Measurements from ENCODE around the gene OPN5. TPM values are rescaled to one million over a fixed set of nuclear protein-coding genes. Genes with fewer than 3 reads are reported as not detected.

OPN5 gene
- total and polyA plus RNA-seq, 2 experiments from 2014 or later: not detected

DNA sequence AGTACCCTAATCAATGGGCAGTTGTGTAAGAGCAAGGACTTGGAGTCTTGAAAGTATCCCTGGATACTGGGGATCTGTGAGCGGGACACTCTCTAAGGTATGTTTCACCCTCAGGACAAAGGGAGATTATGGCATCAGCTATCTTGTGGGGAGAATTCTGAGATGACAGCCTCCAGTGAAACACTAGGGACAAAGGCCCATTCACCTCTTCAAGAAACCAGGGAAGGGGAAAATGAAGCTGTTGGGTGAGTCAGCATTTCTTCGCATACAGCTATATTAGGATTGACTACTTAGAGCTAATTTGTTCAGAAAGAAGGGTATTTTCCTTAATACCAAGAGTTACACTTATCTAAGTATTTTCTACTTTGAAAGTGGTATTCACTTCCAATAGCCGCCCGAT lies 35.9 kb downstream of the OPN5 start (continued):
- TF ChIP-seq, protein P1, sequence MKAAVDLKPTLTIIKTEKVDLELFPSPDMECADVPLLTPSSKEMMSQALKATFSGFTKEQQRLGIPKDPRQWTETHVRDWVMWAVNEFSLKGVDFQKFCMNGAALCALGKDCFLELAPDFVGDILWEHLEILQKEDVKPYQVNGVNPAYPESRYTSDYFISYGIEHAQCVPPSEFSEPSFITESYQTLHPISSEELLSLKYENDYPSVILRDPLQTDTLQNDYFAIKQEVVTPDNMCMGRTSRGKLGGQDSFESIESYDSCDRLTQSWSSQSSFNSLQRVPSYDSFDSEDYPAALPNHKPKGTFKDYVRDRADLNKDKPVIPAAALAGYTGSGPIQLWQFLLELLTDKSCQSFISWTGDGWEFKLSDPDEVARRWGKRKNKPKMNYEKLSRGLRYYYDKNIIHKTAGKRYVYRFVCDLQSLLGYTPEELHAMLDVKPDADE (IDR thresholded peaks at IDR 0.05): no peak
- TF ChIP-seq EZH2phosphoT487 (IDR thresholded peaks at IDR 0.05; ENCODE audit: unreplicated experiment) (no peak), NANOG (IDR thresholded peaks at IDR 0.05; ENCODE audit: borderline replicate concordance) (no peak)

DNA sequence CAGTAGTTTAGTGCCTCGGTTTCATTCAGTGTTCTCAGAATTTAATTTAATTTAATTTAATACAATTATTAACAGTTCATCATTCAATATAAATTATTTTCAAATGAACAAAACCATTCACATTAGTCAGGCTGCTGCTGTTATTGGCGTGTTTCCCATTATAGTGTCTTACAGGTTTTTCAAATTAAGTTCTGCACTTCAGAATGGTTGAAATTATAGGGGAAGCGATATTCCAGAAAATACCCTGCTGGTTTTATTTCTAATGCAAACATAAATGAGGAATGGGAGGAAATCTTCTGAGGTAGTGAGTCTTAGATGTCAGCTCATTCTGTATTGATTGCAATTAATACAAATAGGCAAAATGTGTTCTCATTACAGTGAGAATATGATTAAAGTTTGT lies 37.6 kb downstream of the OPN5 start:
- no peaks in the 10 kb centered on the region for H3K27me3 ChIP-seq (ENCODE audit: insufficient read depth)
- no peak overlapping the region for H3K27ac ChIP-seq (ENCODE audit: low read depth)
- H3K36me3 Mint-ChIP-seq (ENCODE audit: low read depth): no peaks in the 10 kb centered on the region
- no peak overlapping the region for H3K4me3 Mint-ChIP-seq
- H3K36me3 ChIP-seq (ENCODE audit: insufficient read depth): no peaks in the 10 kb centered on the region
- H4K20me1 ChIP-seq (replicated peaks; ENCODE audit: insufficient read depth): no peaks in the 10 kb centered on the region
- H2AFZ ChIP-seq: no peak overlapping the region
- no peaks in the 10 kb centered on the region for H3F3A ChIP-seq (replicated peaks; ENCODE audit: low read depth)
- peaks cover 2% of the 10 kb centered on the region; the same call in 1 of the 3 replicates for H3K4me1 Mint-ChIP-seq
- H3K27ac Mint-ChIP-seq: no peak overlapping the region
- no peak overlapping the region for H3K4me3 ChIP-seq
- H3K4me2 ChIP-seq: no peak overlapping the region
- no peaks in the 10 kb centered on the region for H3K9me3 Mint-ChIP-seq
- DNase-seq (ENCODE audit: low spot score): no peak
- no peak for ATAC-seq
- H3K4me1 ChIP-seq (ENCODE audit: insufficient read depth): no peaks in the 10 kb centered on the region
- H3K9me2 ChIP-seq (ENCODE audit: insufficient read depth): peaks cover 13% of the 10 kb centered on the region
- H3K79me2 ChIP-seq (replicated peaks; ENCODE audit: insufficient read depth): no peaks in the 10 kb centered on the region
- no peaks in the 10 kb centered on the region for H3K27me3 Mint-ChIP-seq (ENCODE audit: insufficient read depth, low read depth, poor library complexity)
- TF ChIP-seq CREB1 (CRISPR knock-in tag; IDR thresholded peaks at IDR 0.05; ENCODE audit: low read depth) (no peak), JUNB (IDR thresholded peaks at IDR 0.05; ENCODE audit: unreplicated experiment) (no peak), STAT1 (IDR thresholded peaks at IDR 0.05; ENCODE audit: unreplicated experiment) (no peak), EZH2 (IDR thresholded peaks at IDR 0.05; ENCODE audit: low read depth, unreplicated experiment) (no peak), POLR2AphosphoS5 (IDR thresholded peaks at IDR 0.05; ENCODE audit: low read depth) (no peak), ZNF331 (CRISPR knock-in tag; IDR thresholded peaks at IDR 0.05; ENCODE audit: low read depth) (no peak), NANOG (IDR thresholded peaks at IDR 0.05; ENCODE audit: borderline replicate concordance) (no peak), ZNF114 (CRISPR knock-in tag; IDR thresholded peaks at IDR 0.05) (no peak)
- TF ChIP-seq, protein P1 (IDR thresholded peaks at IDR 0.05): no peak
- TF ChIP-seq, protein P2, sequence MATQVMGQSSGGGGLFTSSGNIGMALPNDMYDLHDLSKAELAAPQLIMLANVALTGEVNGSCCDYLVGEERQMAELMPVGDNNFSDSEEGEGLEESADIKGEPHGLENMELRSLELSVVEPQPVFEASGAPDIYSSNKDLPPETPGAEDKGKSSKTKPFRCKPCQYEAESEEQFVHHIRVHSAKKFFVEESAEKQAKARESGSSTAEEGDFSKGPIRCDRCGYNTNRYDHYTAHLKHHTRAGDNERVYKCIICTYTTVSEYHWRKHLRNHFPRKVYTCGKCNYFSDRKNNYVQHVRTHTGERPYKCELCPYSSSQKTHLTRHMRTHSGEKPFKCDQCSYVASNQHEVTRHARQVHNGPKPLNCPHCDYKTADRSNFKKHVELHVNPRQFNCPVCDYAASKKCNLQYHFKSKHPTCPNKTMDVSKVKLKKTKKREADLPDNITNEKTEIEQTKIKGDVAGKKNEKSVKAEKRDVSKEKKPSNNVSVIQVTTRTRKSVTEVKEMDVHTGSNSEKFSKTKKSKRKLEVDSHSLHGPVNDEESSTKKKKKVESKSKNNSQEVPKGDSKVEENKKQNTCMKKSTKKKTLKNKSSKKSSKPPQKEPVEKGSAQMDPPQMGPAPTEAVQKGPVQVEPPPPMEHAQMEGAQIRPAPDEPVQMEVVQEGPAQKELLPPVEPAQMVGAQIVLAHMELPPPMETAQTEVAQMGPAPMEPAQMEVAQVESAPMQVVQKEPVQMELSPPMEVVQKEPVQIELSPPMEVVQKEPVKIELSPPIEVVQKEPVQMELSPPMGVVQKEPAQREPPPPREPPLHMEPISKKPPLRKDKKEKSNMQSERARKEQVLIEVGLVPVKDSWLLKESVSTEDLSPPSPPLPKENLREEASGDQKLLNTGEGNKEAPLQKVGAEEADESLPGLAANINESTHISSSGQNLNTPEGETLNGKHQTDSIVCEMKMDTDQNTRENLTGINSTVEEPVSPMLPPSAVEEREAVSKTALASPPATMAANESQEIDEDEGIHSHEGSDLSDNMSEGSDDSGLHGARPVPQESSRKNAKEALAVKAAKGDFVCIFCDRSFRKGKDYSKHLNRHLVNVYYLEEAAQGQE (IDR thresholded peaks at IDR 0.05; ENCODE audit: unreplicated experiment): no peak
- TF ChIP-seq, protein P3, sequence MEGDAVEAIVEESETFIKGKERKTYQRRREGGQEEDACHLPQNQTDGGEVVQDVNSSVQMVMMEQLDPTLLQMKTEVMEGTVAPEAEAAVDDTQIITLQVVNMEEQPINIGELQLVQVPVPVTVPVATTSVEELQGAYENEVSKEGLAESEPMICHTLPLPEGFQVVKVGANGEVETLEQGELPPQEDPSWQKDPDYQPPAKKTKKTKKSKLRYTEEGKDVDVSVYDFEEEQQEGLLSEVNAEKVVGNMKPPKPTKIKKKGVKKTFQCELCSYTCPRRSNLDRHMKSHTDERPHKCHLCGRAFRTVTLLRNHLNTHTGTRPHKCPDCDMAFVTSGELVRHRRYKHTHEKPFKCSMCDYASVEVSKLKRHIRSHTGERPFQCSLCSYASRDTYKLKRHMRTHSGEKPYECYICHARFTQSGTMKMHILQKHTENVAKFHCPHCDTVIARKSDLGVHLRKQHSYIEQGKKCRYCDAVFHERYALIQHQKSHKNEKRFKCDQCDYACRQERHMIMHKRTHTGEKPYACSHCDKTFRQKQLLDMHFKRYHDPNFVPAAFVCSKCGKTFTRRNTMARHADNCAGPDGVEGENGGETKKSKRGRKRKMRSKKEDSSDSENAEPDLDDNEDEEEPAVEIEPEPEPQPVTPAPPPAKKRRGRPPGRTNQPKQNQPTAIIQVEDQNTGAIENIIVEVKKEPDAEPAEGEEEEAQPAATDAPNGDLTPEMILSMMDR (conservative IDR thresholded peaks at IDR 0.05; ENCODE audit: low read depth in 2 of 2): no peak

All from GM23338 (cell line).